Stimulated activated CD4-positive, alpha-beta T cell treated with anti-CD3 and anti-CD28 coated beads, Interleukin-15, amount 100 ng/mL, for 24 hours (primary cell): ENCODE measurements around the gene TGFB1I1.
"Not testable (repeated sequence)": the region's sequence is repeated elsewhere in the genome, so short reads cannot be mapped to it uniquely, and the experiment has no call there.

Source experiments
- DNase-seq: peaks from one replicate; pipeline ENCODE4 v3.0.0-alpha.2; 2020

TGFB1I1 gene

DNA sequence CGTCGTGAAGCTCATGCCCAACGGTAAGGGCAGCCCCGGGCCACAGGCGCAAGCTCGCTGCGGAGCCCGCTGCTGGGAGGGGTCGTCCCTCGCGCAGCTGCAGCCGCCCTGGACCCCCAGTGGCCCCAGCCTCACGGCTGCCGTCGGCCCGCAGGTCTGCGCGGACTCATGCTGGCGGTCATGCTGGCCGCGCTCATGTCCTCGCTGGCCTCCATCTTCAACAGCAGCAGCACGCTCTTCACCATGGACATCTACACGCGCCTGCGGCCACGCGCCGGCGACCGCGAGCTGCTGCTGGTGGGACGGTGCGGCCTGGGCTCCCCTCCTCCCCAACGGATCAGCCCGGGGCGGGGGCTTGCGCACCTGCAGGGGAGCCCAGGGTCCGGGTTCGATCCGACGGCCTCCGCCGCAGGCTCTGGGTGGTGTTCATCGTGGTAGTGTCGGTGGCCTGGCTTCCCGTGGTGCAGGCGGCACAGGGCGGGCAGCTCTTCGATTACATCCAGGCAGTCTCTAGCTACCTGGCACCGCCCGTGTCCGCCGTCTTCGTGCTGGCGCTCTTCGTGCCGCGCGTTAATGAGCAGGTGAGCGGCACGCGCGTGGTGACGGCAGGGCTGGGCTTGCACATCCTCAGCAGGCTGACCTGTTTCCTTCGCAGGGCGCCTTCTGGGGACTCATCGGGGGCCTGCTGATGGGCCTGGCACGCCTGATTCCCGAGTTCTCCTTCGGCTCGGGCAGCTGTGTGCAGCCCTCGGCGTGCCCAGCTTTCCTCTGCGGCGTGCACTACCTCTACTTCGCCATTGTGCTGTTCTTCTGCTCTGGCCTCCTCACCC lies 16.7 kb downstream of the TGFB1I1 start:
- no peak for DNase-seq

DNA sequence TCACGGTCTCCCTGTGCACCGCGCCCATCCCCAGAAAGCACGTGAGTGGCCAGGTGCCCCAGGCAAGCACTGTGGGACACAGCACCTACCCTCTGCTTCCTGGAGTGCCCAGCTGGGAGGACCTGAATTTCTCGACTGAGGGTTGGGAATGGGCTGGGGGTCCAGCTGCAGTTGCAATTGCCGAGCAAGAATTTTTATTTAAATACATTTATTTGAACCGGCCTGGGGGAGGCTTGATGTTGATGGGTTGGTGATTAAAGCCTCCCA lies 17.3 kb downstream of the TGFB1I1 start:
- no peak for DNase-seq

DNA sequence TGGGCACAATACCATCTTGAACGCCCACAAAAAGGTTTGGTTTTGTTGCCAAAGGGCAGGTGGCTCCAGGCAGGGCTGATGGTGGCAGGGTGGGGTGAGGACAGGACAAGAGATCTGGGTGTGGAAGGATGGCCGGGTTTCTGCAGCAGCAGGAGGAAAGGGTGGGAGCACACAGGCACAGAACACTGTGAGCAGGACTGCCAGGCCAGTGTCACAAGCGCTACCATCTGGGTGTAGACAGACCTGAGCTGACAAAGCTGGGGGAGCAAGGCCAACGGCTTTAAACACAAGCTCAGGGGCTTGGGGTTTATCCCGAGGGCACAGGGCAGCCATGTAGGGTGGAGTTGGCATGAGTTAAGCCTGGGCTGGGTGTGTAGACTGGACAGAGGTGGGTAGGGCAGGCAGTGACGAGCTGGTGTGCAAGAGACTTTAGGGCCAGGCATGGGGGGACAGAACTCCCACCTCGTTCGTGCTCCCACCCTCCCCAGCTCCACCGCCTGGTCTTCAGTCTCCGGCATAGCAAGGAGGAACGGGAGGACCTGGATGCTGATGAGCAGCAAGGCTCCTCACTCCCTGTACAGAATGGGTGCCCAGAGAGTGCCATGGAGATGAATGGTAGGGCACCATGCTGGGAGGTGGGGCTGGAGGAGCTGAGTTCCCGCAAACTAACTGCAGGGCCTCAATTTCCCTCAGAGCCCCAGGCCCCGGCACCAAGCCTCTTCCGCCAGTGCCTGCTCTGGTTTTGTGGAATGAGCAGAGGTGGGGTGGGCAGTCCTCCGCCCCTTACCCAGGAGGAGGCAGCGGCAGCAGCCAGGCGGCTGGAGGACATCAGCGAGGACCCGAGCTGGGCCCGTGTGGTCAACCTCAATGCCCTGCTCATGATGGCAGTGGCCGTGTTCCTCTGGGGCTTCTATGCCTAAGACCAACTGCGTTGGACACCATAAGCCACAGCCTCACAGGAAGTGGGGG lies 17.9 kb downstream of the TGFB1I1 start:
- no peak for DNase-seq

DNA sequence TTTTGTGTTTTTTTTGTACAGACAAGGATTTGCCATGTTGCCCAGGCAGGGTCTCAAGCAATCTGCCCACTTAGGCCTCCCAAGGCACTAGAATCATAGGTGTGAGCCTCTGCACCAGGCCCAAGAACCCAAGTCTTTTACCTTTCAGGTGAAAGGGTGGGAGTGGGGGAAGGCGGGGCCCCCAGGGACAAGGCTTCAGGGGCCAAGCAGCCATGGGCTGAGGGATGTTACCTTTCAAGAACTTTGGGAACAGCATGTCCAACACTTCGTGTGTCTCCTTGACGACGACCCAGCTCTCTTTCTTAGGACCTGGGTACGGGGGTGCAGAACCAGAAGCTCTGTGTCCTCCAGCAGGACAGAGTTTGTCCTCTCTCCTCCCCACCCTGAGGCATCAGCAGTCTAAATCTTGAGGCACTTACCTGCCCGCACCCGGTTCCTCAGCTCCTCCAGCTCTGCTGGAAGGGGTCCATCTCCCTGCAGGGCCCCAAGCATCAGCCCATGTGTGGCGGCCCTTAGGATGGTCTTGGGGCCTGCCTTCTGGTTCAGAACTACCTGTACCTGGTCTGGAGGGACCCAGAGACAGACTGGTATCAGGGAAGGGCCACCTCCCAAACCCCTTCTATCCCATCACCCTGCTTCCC lies 19.9 kb downstream of the TGFB1I1 start:
- no peak for DNase-seq

DNA sequence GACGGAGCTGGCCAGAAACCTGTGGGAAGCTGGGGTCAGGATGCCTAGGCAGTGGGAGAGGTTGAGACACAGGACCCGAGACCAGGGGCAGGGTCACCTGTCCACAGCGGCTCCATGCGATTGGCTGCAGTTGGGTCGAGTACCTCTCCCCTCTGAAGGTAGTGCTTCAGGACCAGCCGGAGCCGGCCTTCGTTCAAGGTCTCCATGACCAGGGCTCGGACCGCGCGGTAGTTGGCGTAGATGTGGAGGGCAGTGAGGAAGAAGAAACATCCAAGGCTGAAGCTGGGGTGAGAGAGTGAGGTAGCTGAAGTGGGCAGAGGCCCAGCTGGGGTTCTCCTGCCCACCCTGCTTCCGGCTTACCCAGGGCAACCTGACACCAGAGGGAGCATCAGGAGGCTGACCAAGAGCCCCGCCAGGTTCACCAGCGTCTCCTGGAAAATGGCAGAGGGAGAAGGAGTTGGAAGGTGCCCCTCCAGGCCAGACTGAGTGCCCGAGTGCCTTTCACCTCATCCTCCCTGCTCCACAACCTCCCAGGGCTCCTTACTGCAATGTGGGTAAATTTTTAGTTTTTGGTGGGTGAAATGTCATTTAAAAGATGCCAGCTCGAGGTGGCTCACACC lies 21.7 kb downstream of the TGFB1I1 start:
- DNase-seq: no peak

DNA sequence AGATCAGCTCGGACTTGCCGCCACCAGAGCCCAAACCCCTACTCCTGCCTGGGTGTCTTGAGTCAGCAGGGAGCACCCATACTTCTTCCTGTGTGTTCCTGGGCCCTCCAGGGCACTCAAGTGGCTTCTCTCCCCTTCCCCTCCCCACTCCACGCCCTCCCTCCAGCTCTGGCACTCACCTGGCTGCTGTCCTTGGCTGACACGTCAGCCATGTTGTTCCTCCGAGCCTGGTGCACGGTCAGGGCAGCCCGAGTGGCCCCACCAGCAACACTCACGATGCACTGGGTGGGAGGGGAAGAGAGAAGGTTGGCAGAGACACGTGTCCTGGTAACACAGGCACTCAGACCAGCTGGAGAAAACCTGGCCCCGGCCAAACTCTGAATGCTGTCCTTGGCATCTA lies 24.7 kb downstream of the TGFB1I1 start:
- DNase-seq: no peak

DNA sequence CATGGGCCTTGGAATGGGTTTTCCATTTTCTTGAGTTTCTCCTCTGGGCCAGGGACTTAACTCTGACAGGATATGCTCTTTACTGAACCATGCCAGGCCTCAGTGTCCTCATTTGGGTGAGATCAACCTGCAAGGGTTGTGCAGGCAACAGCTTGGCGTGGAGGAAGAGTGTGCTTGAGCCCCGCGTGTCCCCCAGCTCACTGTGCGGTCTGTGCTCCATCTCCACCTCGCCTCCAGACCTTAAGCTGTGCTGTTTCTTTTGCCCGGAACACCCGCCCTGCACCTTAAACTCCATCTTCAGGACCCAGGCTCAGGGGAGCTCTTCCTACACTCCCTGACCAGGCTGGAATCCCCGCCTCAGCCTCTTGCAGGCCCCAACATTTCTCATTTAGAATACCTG lies 26.5 kb downstream of the TGFB1I1 start:
- DNase-seq: no peak

DNA sequence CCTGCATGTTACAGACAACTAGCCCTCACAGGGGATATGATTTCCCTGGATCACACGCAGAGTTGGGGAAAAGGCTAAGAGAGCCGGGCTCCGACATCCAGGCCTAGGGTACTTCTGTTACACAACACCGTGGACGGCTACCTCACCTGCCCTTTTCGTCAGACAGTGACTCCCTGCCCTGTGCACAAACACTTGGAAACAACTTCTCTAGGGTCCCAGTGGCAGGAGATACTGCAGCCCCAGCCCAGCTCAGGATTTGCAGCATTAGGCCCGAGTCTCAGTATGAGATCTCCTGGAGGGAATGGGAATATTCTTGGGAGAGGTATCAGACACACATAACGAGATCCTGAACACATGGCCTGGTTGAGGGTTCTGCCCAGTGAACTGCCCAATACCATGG lies 28.0 kb downstream of the TGFB1I1 start:
- DNase-seq: no peak

DNA sequence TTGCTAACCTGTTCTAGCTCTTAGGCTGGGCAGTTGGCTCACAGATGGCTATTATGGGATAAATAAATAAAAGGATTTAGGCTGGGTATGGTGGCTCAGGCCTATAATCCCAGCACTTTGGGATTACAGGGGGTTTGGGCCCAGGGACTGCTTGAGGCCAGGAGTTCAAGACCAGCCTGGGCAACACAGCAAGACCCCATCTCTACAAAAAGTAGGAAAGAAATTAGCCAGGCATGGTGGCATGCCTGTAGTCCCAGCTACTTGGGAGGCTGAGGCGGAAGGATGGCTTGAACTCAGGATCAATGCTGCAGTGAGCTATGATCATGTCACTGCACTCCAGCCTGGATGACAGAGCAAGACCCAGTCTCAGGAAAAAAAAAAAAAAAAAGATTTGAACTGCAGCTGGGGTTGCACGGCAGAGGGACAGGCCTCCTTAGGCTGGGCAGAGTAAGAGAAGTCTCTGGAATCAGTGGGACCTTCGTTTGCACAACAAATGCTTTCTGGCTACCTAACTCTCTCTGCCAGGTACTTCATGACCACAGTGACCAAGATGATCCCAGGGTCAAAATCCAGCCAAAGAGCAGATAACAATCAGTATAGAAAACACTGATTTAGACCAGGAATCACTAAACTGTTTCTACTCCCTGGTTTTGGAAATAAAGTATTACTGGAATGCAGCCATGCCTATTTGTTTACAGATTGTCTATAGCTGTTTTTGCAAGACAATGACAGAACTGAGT lies 29.4 kb downstream of the TGFB1I1 start:
- no peak for DNase-seq

DNA sequence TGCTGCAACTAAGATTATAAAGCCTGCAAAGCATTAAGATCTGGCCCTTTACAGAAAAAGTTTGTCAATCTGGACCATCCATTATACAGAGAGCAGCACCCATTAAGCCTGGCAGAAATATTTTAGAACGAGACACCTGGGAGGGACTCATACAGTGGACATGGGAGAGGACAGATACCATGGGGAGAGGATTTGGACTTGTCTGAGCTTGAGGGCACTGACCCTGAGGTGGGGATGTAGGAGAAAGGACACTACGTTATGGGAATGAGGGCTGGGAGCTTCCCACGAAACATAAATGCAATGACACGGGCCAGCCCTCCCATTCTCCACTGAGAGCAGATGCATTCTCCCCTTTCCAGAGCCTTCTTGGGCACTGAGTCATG lies 30.0 kb downstream of the TGFB1I1 start:
- no peak for DNase-seq

DNA sequence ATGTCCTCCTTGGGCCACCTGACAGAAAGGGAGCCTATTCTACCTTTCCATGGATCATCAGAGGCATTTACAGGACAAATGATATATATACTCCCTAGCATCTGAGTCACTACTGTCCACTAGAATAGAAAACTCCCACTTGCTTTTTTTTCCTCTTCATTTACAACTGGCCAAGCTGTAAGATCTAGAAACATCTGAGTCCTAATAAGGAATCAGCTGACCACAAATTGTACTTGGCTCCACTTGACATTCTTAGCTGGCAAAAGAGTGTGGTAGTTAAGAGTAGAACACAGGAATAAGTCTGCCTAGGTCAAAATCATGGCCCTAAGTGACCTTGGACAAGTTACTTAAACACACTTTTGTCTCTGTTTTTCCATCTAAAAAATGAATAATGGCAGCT lies 31.0 kb downstream of the TGFB1I1 start:
- DNase-seq: no peak

DNA sequence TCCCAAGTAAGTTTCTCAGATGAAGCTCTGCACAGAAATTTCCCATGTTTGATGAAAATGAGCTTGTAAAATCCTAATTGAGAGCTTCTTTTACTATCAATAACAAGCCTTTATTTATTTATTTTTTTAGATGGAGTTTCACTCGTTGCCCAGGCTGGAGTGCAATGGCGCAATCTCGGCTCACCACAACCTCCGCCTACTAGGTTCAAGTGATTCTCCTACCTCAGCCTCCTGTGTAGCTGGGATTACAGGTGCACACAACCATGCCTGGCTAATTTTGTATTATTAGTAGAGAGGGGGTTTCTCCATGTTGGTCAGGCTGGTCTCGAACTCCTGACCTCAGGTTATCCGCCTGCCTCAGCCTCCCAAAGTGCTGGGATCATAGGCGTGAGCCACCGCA lies 31.6 kb downstream of the TGFB1I1 start:
- DNase-seq: not testable (repeated sequence)

DNA sequence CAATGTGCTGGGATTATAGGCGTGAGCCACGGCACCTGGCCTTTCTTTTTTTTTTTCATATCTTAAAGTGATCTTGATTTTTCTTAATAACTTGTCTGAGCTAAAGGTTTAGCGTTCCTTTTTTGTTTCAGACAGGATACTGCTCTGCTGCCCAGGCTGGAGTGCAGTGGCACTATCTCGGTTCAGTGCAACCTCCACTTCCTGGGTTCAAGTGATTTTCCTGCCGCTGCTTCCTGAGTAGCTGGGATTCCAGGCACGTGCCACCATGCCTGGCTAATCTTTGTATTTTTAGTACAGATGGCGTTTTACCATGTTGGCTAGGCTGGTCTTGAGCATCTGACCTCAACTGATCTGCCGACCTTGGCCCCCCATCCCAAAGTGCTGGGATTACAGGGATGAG lies 32.2 kb downstream of the TGFB1I1 start:
- no peak for DNase-seq

DNA sequence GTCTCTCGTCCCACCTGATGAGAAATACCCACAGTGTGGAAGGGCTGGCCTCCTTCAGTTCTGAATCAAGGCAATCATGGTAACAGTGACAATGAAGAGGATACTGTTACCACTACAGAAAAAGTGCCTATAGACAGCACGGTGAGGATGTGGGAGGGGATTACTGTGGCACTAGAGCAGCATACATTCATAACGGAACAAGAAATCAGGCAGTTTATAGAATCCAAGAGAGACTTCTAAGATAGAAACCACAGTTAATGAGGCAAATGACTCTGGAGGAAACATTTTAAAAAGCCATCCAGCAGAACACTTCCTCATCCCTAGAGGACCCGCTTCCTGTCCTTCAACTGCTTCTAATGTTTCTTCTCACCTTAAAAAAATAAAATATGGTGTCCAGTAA lies 33.5 kb downstream of the TGFB1I1 start:
- peak; percentile 43 for DNase-seq

DNA sequence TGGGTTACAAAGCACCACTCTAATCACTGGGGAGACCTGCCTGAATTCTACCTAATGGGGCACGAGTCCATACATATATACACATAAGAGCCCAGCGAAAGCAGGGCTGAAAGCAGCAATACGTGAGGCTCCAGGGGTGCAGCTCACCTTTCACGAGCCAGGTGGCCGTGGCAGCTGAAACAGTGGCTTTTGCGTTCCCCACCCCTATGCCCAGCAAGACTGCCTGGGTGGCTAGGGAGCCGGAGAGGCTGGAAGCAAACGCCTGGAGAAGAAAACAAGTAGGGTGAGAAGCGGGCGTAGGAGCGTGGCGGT lies 35.6 kb downstream of the TGFB1I1 start:
- no peak for DNase-seq

DNA sequence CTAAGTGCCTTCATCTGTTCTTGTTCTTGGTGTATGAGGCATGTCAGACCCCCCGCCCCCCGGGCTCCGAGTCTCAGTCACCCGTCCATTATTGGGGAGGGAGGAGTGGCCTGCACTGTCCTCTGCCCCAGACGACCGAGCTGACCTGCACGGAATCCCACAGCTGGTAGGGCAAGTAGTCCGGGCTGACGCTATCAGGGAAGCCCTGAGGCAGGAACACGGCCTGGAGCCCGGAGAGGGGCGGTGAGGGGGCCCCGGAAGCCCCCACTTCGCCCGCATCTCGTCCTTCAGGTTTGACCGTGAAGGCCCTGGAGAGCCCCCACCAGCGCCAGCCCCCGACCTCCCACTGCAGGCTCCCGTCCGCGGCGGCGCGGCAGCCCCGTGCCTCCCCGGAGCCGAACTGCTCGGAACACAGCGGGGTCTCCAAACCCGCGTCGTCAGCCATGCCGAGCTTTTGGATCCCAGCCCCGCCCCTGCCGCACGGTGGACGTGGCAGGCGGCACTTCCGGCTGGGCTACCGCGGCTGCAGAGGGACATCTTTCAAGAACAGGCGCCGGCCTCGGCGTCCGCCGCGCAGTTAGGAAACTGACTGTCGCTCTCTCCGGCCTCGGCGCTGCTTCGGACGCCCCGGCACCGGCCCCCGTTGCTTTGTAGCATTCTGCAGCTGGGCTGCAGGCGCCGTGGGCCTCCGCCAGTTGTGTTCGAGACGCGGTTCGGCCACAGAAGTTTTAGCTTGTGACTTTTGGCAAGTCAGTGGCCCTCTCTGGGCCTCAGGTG lies 36.2 kb downstream of the TGFB1I1 start, which contains the start of gene RUSF1:
Gene RUSF1, minus strand, starts transcription at position 463 of the 777 bp plus-strand sequence. Its CDS starts 18 bp downstream, at position 445.
- DNase-seq: peak; percentile 93

DNA sequence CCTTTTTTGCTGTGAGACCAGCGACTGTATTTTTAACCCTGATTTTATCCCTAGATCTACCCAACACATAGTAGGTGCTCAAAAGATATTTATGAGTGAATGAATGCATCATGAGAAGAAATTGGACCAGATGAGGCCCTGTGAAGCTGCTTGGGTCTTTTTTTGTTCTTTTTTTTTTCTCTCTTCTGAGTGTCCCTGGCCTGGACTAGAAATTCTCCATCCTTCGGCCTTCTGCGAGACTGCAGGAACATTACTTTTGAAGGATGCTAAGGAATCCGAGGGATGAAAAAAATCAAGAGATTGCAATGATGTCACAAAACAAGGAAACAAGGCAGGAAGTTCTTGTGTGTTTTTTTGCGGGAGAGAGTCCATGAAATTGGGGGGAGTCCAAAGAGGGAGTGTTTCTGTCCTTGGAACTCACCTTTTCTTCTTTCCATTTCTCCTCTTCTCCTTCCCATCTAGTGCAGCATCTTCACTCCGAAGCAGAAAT lies 36.8 kb downstream of the TGFB1I1 start:
- DNase-seq: no peak

DNA sequence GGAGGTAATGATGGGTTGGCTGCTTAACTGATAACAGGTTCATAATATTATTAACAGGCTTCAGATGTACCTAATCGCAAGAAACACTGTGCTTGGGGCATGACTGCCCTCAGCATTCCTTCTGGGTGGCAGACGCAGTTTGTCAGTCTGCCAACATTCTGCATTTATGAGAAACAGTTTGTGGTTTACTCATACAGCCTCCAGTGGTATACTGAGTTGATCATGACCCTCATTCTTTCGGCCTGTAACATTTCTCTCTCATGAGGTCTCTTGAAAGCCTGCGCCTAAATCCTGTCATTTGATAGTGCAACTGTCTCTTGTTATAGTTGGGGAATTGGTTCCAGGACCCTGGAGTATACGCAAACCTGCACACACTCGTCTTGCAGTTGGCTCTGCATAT lies 41.2 kb downstream of the TGFB1I1 start:
- no peak for DNase-seq

DNA sequence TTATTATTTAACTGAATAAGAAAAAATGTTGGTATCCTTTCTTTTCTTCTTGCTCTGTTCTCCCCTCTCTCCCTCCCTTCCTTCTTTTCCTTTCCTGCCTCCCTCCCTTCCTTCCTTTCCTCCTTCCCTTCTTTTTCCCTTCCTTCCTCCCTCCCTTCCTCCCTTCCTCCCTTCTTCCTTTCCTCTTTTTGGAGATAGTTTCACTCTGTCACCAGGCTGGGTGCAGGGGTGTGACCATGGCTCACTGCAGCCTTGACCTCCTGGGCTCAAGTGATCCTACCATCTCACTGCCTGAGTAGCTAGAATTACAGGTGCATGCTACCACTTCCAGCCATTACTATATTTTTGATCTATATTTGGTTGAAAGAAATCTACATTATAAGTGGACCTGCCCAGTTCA lies 41.9 kb downstream of the TGFB1I1 start:
- DNase-seq: no peak

DNA sequence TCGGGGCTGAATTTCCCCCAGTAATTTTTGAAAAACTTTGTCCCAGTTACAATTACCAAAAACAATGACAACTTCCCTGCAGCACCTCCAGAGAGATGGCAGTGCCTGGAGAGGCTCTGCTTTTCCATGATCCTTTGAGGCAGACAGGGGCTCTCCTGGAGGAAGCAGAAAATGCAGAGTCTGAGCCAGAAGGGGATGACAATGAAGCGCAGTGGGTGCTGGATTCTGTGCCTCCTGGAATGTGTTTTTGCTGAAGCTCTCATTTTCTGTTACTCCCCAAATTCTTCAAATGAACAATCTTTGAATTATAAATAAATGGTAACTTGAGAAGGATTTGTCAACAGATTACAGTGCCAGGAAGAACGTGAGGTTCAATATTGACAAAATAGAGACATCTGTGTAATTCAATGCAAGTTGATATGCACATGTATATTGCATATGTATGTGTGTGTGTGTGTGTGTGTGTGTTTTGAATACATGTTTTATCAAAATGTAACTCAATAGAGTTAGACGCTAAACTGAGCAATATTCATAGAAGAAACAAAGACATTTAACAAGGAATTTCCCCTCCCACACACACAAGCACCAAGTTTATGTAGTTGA lies 45.9 kb downstream of the TGFB1I1 start:
- DNase-seq: no peak

DNA sequence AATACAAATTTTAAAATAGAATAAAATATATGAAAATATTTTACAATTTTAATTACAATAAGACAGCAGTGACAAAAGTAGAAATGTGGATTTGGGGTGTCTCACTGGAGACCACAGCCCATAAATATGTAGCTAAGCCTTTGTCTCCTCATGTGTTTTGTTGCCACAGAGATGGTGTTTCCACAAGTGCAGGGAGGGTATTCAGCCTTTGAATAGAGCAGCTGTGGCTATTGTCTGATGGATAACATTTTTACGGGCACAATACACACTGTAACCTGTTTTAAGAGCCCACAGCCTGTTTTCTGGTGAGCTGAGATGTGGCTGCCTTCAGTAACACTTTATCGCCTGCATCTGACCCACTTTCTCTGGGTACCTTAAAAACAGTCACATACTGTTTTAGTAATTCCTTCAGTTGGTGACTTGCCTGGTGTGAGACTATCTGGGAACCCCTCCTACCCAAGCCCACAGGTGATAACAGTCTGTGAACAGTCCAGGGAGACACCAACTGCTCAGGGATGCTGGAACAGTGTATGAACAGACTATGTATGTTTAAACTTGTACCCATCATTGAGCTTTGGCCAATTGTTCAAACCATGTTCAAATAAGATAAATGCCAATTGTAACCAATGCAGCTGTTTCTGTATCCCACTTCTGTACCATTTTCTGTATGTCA lies 47.9 kb downstream of the TGFB1I1 start:
- DNase-seq: no peak
